ENCODE results near the gene RGS21.

Gene RGS21

DNA sequence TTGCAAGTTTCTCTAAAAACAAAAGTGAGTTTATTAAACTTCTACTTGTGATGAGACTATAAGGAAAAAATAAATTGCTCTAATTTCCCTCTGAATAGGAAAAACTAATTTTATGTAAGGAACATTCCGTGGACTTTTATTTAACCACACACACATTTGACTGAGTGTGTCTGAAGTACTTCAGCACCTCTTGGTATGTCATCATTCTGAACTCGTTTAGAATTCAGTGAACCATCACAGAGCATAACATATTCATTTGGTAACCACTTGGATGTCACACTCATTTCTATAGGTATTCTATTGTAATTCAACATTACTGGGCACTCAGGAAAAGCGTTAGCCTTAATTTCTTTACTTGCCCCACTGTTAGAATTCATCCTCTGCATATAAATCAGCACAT is 79.1 kb downstream of the RGS21 start:
- DNase-seq (ENCODE audit: insufficient read length, low spot score) (no peak), FAIRE-seq (peak; percentile 66)
- no peak for TF ChIP-seq CTCF (IDR thresholded peaks at IDR 0.05; ENCODE audit: insufficient read depth, missing control alignments)

GRCh38 chr1:192399161-192399560 is 82.4 kb downstream of the RGS21 start:
- TF ChIP-seq CTCF (IDR thresholded peaks at IDR 0.05; ENCODE audit: insufficient read depth, missing control alignments): no peak
- FAIRE-seq: no peak
- no peak for DNase-seq (ENCODE audit: insufficient read length, low spot score)

GRCh38 chr1:192401825-192402224 is 85.0 kb downstream of the RGS21 start:
- no peak for DNase-seq (ENCODE audit: insufficient read length, low spot score)
- no peak for TF ChIP-seq CTCF (IDR thresholded peaks at IDR 0.05; ENCODE audit: insufficient read depth, missing control alignments)
- FAIRE-seq: no peak

- no peak for TF ChIP-seq CTCF (IDR thresholded peaks at IDR 0.05; ENCODE audit: insufficient read depth, missing control alignments)
- peak; percentile 73 for FAIRE-seq
Observed at GRCh38 chr1:192402571-192402970, 85.8 kb downstream of the RGS21 start.

DNA sequence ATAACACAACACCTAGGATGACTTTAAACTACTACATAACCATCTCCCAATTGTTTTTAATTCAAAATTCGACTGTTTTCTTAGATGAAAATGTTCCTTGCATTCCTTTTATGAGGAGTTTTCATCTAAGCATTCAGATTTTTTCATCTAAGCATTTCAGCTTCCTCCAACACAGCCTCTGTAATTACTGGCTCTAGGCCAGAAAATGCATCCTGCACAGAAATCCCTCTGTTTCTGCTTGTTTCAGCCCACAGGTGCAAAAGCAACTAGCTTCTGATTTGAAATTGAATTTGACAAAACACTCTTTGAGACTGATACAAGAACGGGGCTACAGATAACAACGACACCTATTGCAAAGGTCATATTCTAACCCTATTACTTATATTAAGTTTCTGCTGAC is 90.4 kb downstream of the RGS21 start:
- FAIRE-seq: no peak
- no peak for TF ChIP-seq CTCF (IDR thresholded peaks at IDR 0.05; ENCODE audit: insufficient read depth, missing control alignments)
- no peak for DNase-seq (ENCODE audit: insufficient read length, low spot score)

More at GRCh38 chr1:192402571-192402970, 85.8 kb downstream of the RGS21 start:
- DNase-seq (ENCODE audit: insufficient read length, low spot score): no peak

All from D721Med (cell line).